Trophoblast cell (in vitro differentiated cells and primary cell): ENCODE measurements around the gene POP7. TPM values are rescaled to one million over a fixed set of nuclear protein-coding genes. Genes with fewer than 3 reads are reported as not detected.
"Not testable (repeated sequence)": the region's sequence is repeated elsewhere in the genome, so short reads cannot be mapped to it uniquely, and the experiment has no call there.

ENCODE experiments used
- DNase-seq, 2 donors: peaks; one replicate each; pipeline ENCODE4 v3.0.0-alpha.2; 2016
- H2AFZ ChIP-seq: 2 replicates; pipeline ENCODE4 v1.6.1; 2013; ENCODE audit warnings: low read length, moderate library complexity, mild to moderate bottlenecking; ENCODE audit not compliant: insufficient read depth, poor library complexity
- H2AK5ac ChIP-seq: 2 replicates; pipeline ENCODE4 v1.6.1; 2013; ENCODE audit warnings: mild to moderate bottlenecking, low read length
- H2BK120ac ChIP-seq: 2 replicates; pipeline ENCODE4 v1.6.1; 2013; ENCODE audit warnings: low read length, mild to moderate bottlenecking, moderate library complexity; ENCODE audit not compliant: insufficient read depth, poor library complexity
- H2BK12ac ChIP-seq: 2 replicates; pipeline ENCODE4 v1.6.1; 2013; ENCODE audit warnings: mild to moderate bottlenecking, low read length, moderate library complexity
- H2BK5ac ChIP-seq: 2 replicates; pipeline ENCODE4 v1.6.1; 2013; ENCODE audit warnings: low read length, low read depth, moderate library complexity, mild to moderate bottlenecking; ENCODE audit not compliant: poor library complexity
- H3K14ac ChIP-seq: 2 replicates; pipeline ENCODE4 v1.6.1; 2013; ENCODE audit warnings: mild to moderate bottlenecking, low read length
- H3K18ac ChIP-seq: 2 replicates; pipeline ENCODE4 v1.6.1; 2013; ENCODE audit warnings: mild to moderate bottlenecking, low read length
- H3K23ac ChIP-seq: 2 replicates; pipeline ENCODE4 v1.6.1; 2013; ENCODE audit warnings: low read length
- H3K27ac ChIP-seq: 2 replicates; pipeline ENCODE4 v1.5.1; 2013; ENCODE audit warnings: low read depth, mild to moderate bottlenecking, inconsistent platforms, low read length, moderate library complexity
- H3K27me3 ChIP-seq: 2 replicates; pipeline ENCODE4 v1.6.1; 2013; ENCODE audit warnings: inconsistent platforms, mild to moderate bottlenecking, low read length, moderate library complexity; ENCODE audit not compliant: insufficient read depth
- H3K36me3 ChIP-seq, 2 experiments: 1 replicate in 1 of 2; 2 replicates in 1 of 2; pipeline ENCODE4 v1.6.1; 2013; ENCODE audit warnings: low read length in 2 of 2, mild to moderate bottlenecking in 2 of 2, moderate library complexity in 1 of 2; ENCODE audit not compliant: insufficient read depth in 2 of 2, control insufficient read depth in 1 of 2
- H3K4ac ChIP-seq: 2 replicates; pipeline ENCODE4 v1.6.1; 2013; ENCODE audit warnings: low read depth, mild to moderate bottlenecking, low read length, moderate library complexity
- H3K4me1 ChIP-seq, 2 experiments: 1 replicate in 1 of 2; 2 replicates in 1 of 2; pipeline ENCODE4 v1.6.1; 2013; ENCODE audit warnings: low read length in 2 of 2, mild to moderate bottlenecking in 2 of 2, moderate library complexity in 1 of 2; ENCODE audit not compliant: insufficient read depth in 2 of 2, control insufficient read depth in 1 of 2
- H3K4me2 ChIP-seq: 2 replicates; pipeline ENCODE4 v1.6.1; 2013; ENCODE audit warnings: inconsistent platforms, mild to moderate bottlenecking, low read length, moderate library complexity
- H3K4me3 ChIP-seq: 2 replicates; pipeline ENCODE4 v1.5.1; 2013; ENCODE audit warnings: mild to moderate bottlenecking, low read depth, low read length, inconsistent platforms
- H3K79me1 ChIP-seq: one replicate; pipeline ENCODE4 v1.6.1; 2013; ENCODE audit warnings: low read length
- H3K79me2 ChIP-seq: 2 replicates; pipeline ENCODE4 v1.6.1; 2013; ENCODE audit warnings: low read length, mild to moderate bottlenecking; ENCODE audit not compliant: control insufficient read depth, insufficient read depth, poor library complexity
- H3K9ac ChIP-seq: 2 replicates; pipeline ENCODE4 v1.6.1; 2013; ENCODE audit warnings: mild to moderate bottlenecking, low read length
- H3K9me3 ChIP-seq: 2 replicates; pipeline ENCODE4 v1.6.1; 2013; ENCODE audit warnings: low read depth, mild to moderate bottlenecking, control low read depth, inconsistent platforms, low read length; ENCODE audit not compliant: insufficient read depth
- H4K12ac ChIP-seq: 2 replicates; pipeline ENCODE4 v1.6.1; 2013; ENCODE audit warnings: low read depth, mild to moderate bottlenecking, low read length, moderate library complexity
- H4K8ac ChIP-seq: 2 replicates; pipeline ENCODE4 v1.6.1; 2013; ENCODE audit warnings: low read depth, mild to moderate bottlenecking, low read length, moderate library complexity
- H4K91ac ChIP-seq: one replicate; pipeline ENCODE4 v1.6.1; 2013; ENCODE audit warnings: low read depth, mild to moderate bottlenecking, low read length, moderate library complexity
- WGBS: extraction: QIAGEN DNeasy Blood & Tissue Kit; methylation state at CpG from one replicate; pipeline ENCODE4 v1.1.7; 2013; ENCODE audit warnings: missing lambda C conversion rate; ENCODE audit not compliant: insufficient read length, insufficient coverage; ENCODE audit errors: extremely low coverage; 5-methylcytosine and 5-hydroxymethylcytosine counted together
- polyA plus RNA-seq: library from polyadenylated mRNA; stranded (reverse); fragments of 200-250 nt; gene quantifications from 2 replicates; pipeline ENCODE4 v1.2.3, GENCODE V29; 2013

The POP7 gene
- polyA plus RNA-seq = 78.2 and 84.1 TPM in 2 replicates

GRCh38 chr7:100705753-100706671 lies at the start of gene POP7:
Gene POP7, plus strand, starts transcription at chr7:100706121. Its CDS starts 710 bp downstream, at chr7:100706831.
- peak within 1 kb of the TSS; percentile 98 for H3K4me3 ChIP-seq
- peak within 1 kb of the TSS; percentile 35 for H2BK12ac ChIP-seq
- H3K18ac ChIP-seq = peak within 1 kb of the TSS; percentile 100
- H3K9me3 ChIP-seq = no peaks in the 10 kb centered on the region
- peak within 1 kb of the TSS; percentile 94 for H4K91ac ChIP-seq
- peak within 1 kb of the TSS; percentile 98 for H4K12ac ChIP-seq
- whole genome bisulfite sequencing = no CpG with 5 or more reads among the region's 86 CpGs
- H3K79me1 ChIP-seq = peaks cover 9% of the 10 kb centered on the region
- H3K9ac ChIP-seq = peak within 1 kb of the TSS; percentile 98
- peak within 1 kb of the TSS; percentile 73 for H2AK5ac ChIP-seq
- H4K8ac ChIP-seq = peak within 1 kb of the TSS; percentile 99
- peak within 1 kb of the TSS; percentile 93 for H2AFZ ChIP-seq
- peak; percentile 99 to 100 for DNase-seq
- peaks cover 10 to 14% of the 10 kb centered on the region in 2 experiments for H3K36me3 ChIP-seq
- H3K79me2 ChIP-seq = peaks cover 16% of the 10 kb centered on the region
- peak within 1 kb of the TSS; percentile 97 for H3K4me2 ChIP-seq
- no peak within 1 kb of the TSS for H3K23ac ChIP-seq
- H3K27me3 ChIP-seq = no peaks in the 10 kb centered on the region
- H2BK120ac ChIP-seq = peak within 1 kb of the TSS; percentile 91
- H3K4ac ChIP-seq = peak within 1 kb of the TSS; percentile 99
- H2BK5ac ChIP-seq = peak within 1 kb of the TSS; percentile 94
- H3K14ac ChIP-seq = peak within 1 kb of the TSS; percentile 99
- H3K4me1 ChIP-seq = peaks cover 9 to 13% of the 10 kb centered on the region in 2 experiments
- peak within 1 kb of the TSS; percentile 83 for H3K27ac ChIP-seq

- H3K9me3 ChIP-seq, H3K4me1 ChIP-seq: not testable (repeated sequence)
- no CpG with 5 or more reads among the region's 12 CpGs for WGBS
Observed at GRCh38 chr7:100662194-100662776, 43.6 kb upstream of the POP7 start.

DNA sequence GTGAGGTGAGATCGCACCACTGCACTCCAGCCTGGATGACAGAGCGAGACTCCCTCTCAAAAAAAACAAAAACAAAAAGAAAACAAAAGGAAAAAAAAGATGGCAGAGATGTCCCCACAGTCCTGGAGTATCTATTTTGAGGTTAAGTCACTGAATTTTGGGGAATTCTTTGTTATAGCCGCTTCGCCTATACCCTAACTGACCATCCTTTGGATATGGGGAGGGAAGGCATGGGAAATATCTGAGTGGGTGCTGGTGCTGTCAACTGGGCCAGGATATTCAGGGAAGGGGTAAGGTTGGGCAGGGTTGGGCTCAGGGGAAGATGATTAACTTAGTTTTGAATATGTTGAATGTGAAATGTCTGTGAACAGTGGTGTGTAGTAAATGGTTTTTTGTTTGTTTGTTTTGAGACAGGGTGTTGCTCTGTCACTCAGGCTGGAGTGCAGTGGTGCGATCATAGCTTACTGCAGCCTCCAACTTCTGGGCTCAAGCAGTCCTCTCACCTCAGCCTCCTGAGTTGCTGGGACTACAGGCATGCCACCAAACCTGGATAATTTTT lies 40.7 kb upstream of the POP7 start:
- Histone ChIP-seq H3K4me2 (no peak overlapping the region), H2BK5ac (no peak overlapping the region), H2AK5ac (no peak overlapping the region), H4K8ac (no peak overlapping the region), H3K79me2 (no peaks in the 10 kb centered on the region), H4K12ac (no peak overlapping the region), H3K4me1 (no peaks in the 10 kb centered on the region), H3K23ac (no peak overlapping the region), H2BK120ac (no peak overlapping the region), H3K36me3 (no peaks in the 10 kb centered on the region), H3K14ac (no peak overlapping the region), H3K9ac (no peak overlapping the region), H3K27ac (no peak overlapping the region), H3K27me3 (no peaks in the 10 kb centered on the region), H3K4me3 (no peak overlapping the region), H3K79me1 (no peaks in the 10 kb centered on the region), H2AFZ (no peak overlapping the region), H4K91ac (no peak overlapping the region), H2BK12ac (no peak overlapping the region), H3K18ac (no peak overlapping the region), H3K9me3 (no peaks in the 10 kb centered on the region), H3K4ac (no peak overlapping the region)
- no CpG with 5 or more reads among the region's 5 CpGs for WGBS
- DNase-seq = no peak

More at GRCh38 chr7:100662194-100662776, 43.6 kb upstream of the POP7 start:
- not testable (repeated sequence) for H4K12ac ChIP-seq, H3K79me2 ChIP-seq, H2AK5ac ChIP-seq, H2BK5ac ChIP-seq, H4K8ac ChIP-seq, H4K91ac ChIP-seq, H3K27me3 ChIP-seq, H3K18ac ChIP-seq, H3K23ac ChIP-seq, H3K27ac ChIP-seq, H2BK120ac ChIP-seq, H3K36me3 ChIP-seq, H2AFZ ChIP-seq, H3K14ac ChIP-seq, H2BK12ac ChIP-seq, H3K4me3 ChIP-seq, H3K79me1 ChIP-seq, H3K4ac ChIP-seq, H3K4me2 ChIP-seq, DNase-seq, H3K9ac ChIP-seq

- H3K9me3 ChIP-seq = no peaks in the 10 kb centered on the region
- no peaks in the 10 kb centered on the region for H3K4me1 ChIP-seq
- no peak overlapping the region for H2BK5ac ChIP-seq
- H3K9ac ChIP-seq = no peak overlapping the region
- no peak overlapping the region for H3K23ac ChIP-seq
- no peaks in the 10 kb centered on the region for H3K27me3 ChIP-seq
- no peak overlapping the region for H3K18ac ChIP-seq
- no peaks in the 10 kb centered on the region for H3K36me3 ChIP-seq
- no peak overlapping the region for H3K4me3 ChIP-seq
- no peak for DNase-seq
- no peak overlapping the region for H3K14ac ChIP-seq
- no peaks in the 10 kb centered on the region for H3K79me2 ChIP-seq
- H4K12ac ChIP-seq = no peak overlapping the region
- H3K27ac ChIP-seq = no peak overlapping the region
- H2BK120ac ChIP-seq = no peak overlapping the region
- no peaks in the 10 kb centered on the region for H3K79me1 ChIP-seq
- WGBS = no CpG with 5 or more reads among the region's 16 CpGs
- H2AFZ ChIP-seq = no peak overlapping the region
- no peak overlapping the region for H4K8ac ChIP-seq
- no peak overlapping the region for H3K4ac ChIP-seq
- no peak overlapping the region for H2AK5ac ChIP-seq
- H3K4me2 ChIP-seq = no peak overlapping the region
- no peak overlapping the region for H2BK12ac ChIP-seq
- no peak overlapping the region for H4K91ac ChIP-seq
Observed at GRCh38 chr7:100667331-100668068, 38.4 kb upstream of the POP7 start.
